Fibroblast of pulmonary artery (primary cell): Measurements from ENCODE around the gene CDK5R2.
"Not testable (repeated sequence)": the region's sequence is repeated elsewhere in the genome, so short reads cannot be mapped to it uniquely, and the experiment has no call there.

Experiments used
- DNase-seq: peaks from one replicate; pipeline ENCODE4 v3.0.0-alpha.2; 2010; ENCODE audit warnings: low read depth
- H3K4me3 ChIP-seq: replicated peaks from 2 replicates; pipeline ENCODE4 v1.5.1; 2011; ENCODE audit warnings: low read depth, mild to moderate bottlenecking, control low read depth, low read length, moderate library complexity
- CTCF ChIP-seq: IDR thresholded peaks from 2 replicates; pipeline ENCODE4 v1.5.1; 2011; ENCODE audit warnings: mild to moderate bottlenecking, control low read depth, low read length, inconsistent platforms; ENCODE audit errors: missing control alignments

CDK5R2 gene

GRCh38 chr2:218959141-218959731 is at the start of gene CDK5R2:
Gene CDK5R2, plus strand, starts transcription at chr2:218959666. Its CDS starts 155 bp downstream, at chr2:218959821.
- peak; percentile 86 for DNase-seq
- TF ChIP-seq CTCF = no peak
- peak within 1 kb of the TSS; percentile 55 for H3K4me3 ChIP-seq

GRCh38 chr2:218910741-218911140 is 48.7 kb upstream of the CDK5R2 start:
- DNase-seq = no peak
- no peak for TF ChIP-seq CTCF
- no peak overlapping the region for H3K4me3 ChIP-seq

GRCh38 chr2:218920504-218920903 is 39.0 kb upstream of the CDK5R2 start:
- H3K4me3 ChIP-seq = no peak overlapping the region
- DNase-seq = no peak
- TF ChIP-seq CTCF = no peak

- DNase-seq = no peak
- TF ChIP-seq CTCF = no peak
- no peak overlapping the region for H3K4me3 ChIP-seq
Measured at GRCh38 chr2:218924757-218925156, 34.7 kb upstream of the CDK5R2 start.

GRCh38 chr2:218925434-218925833 is 34.0 kb upstream of the CDK5R2 start:
- no peak for DNase-seq
- TF ChIP-seq CTCF = no peak
- H3K4me3 ChIP-seq = no peak overlapping the region

- no peak for TF ChIP-seq CTCF
- no peak for DNase-seq
- no peak overlapping the region for H3K4me3 ChIP-seq
Measured at GRCh38 chr2:218927422-218927821, 32.0 kb upstream of the CDK5R2 start.

GRCh38 chr2:218927876-218928275 is 31.6 kb upstream of the CDK5R2 start:
- TF ChIP-seq CTCF = no peak
- DNase-seq = no peak
- no peak overlapping the region for H3K4me3 ChIP-seq

- H3K4me3 ChIP-seq, DNase-seq: not testable (repeated sequence)
Measured at GRCh38 chr2:218930488-218930887, 29.0 kb upstream of the CDK5R2 start.

- not testable (repeated sequence) for DNase-seq, H3K4me3 ChIP-seq
Measured at GRCh38 chr2:218931751-218932150, 27.7 kb upstream of the CDK5R2 start.
